GM12878 (cell line): ENCODE measurements around the gene TBX10. TPM values are rescaled to one million over a fixed set of nuclear protein-coding genes. Genes with fewer than 3 reads are reported as not detected.

Experiments used
- BCL11A ChIP-seq: IDR thresholded peaks from 2 replicates; pipeline ENCODE4 v1.6.1; 2011; ENCODE audit warnings: low read depth, low read length
- CHD1 ChIP-seq: IDR thresholded peaks from 2 replicates; pipeline ENCODE4 v1.6.1; 2012; ENCODE audit warnings: low read depth, low read length, improper control_type of control experiment
- CREM ChIP-seq: IDR thresholded peaks from 2 replicates; pipeline ENCODE4 v1.6.1; 2014; ENCODE audit warnings: antibody characterized with exemption, low read depth
- KLF5 ChIP-seq: fragments of 450-650 bp; IDR thresholded peaks from 2 replicates; pipeline ENCODE4 v1.6.1; 2014; ENCODE audit warnings: mild to moderate bottlenecking; ENCODE audit not compliant: partially characterized antibody
- LARP7 ChIP-seq: fragments of 450-650 bp; IDR thresholded peaks from 2 replicates; pipeline ENCODE4 v1.6.1; 2017; ENCODE audit warnings: mild to moderate bottlenecking
- MTA3 ChIP-seq: IDR thresholded peaks from 2 replicates; pipeline ENCODE4 v1.6.1; 2012; ENCODE audit warnings: low read length, inconsistent platforms, borderline replicate concordance
- NFIC ChIP-seq: IDR thresholded peaks from 2 replicates; pipeline ENCODE4 v1.6.1; 2012; ENCODE audit warnings: low read depth, mild to moderate bottlenecking, inconsistent platforms, low read length, moderate library complexity
- PAX8 ChIP-seq: fragments of 450-650 bp; IDR thresholded peaks from 2 replicates; pipeline ENCODE4 v1.6.1; 2017; ENCODE audit warnings: mild to moderate bottlenecking, moderate library complexity
- RAD21 ChIP-seq: IDR thresholded peaks from 2 replicates; pipeline ENCODE4 v1.6.1; 2011; ENCODE audit warnings: mild to moderate bottlenecking, low read depth, low read length, moderate library complexity; ENCODE audit not compliant: insufficient read depth
- RBBP5 ChIP-seq: fragments of 200-600 bp; sonication (generic); conservative IDR thresholded peaks from 2 replicates; pipeline ENCODE4 v1.6.1; 2016
- SREBF1 ChIP-seq: IDR thresholded peaks from 2 replicates; pipeline ENCODE4 v1.6.1; 2012; ENCODE audit warnings: mild to moderate bottlenecking, low read length
- YBX1 ChIP-seq: fragments of 450-650 bp; IDR thresholded peaks from 2 replicates; pipeline ENCODE4 v1.6.1; 2016; ENCODE audit warnings: antibody characterized with exemption
- ZBED1 ChIP-seq: IDR thresholded peaks from 2 replicates; pipeline ENCODE4 v1.6.1; 2016; ENCODE audit warnings: borderline replicate concordance
- polyA plus RNA-seq, 11 experiments: library from polyadenylated mRNA; depleted of rRNA in 4 of 11; unstranded in 6 of 11; stranded (reverse) in 5 of 11; fragments of >200 nt; fragmentation: Nextera tagmentation in 4 of 11; fragmentation: Illumina TruSeq in 1 of 11; extraction: Ambion mirVana in 4 of 11; extraction: Trizol in 1 of 11; gene quantifications; 1 replicate in 1 of 11; 2 replicates in 10 of 11; pipeline versions ENCODE4 v1.2.1 to v1.2.3, GENCODE V29; 2011 to 2016; ENCODE audit warnings: inconsistent platforms in 2 of 11, missing spikeins in 2 of 11, low read depth in 1 of 11
- total RNA-seq, 4 experiments: library from RNA; depleted of rRNA in 3 of 4; stranded (reverse); fragments of >200 nt in 3 of 4; fragmentation: Illumina TruSeq in 1 of 4; extraction: Trizol in 1 of 4; gene quantifications; 2 replicates each; pipeline versions ENCODE4 v1.2.1 to v1.2.3, GENCODE V29; 2013 to 2021
- TF ChIP-seq, protein P1 (sequence below): fragments of 450-650 bp; IDR thresholded peaks from 2 replicates; pipeline ENCODE4 v1.6.1; 2018; ENCODE audit warnings: mild to moderate bottlenecking, low read depth, moderate library complexity; ENCODE audit not compliant: partially characterized antibody
- TF ChIP-seq, protein P2 (sequence below): IDR thresholded peaks from 2 replicates; pipeline ENCODE4 v1.6.1; 2012; ENCODE audit warnings: mild to moderate bottlenecking, low read depth, low read length
- TF ChIP-seq, protein P3 (sequence below): IDR thresholded peaks from 2 replicates; pipeline ENCODE4 v1.6.1; 2011; ENCODE audit warnings: mild to moderate bottlenecking, low read depth, low read length, moderate library complexity; ENCODE audit not compliant: insufficient replicate concordance
- TF ChIP-seq, protein P4 (sequence below): IDR thresholded peaks from 2 replicates; pipeline ENCODE4 v1.6.1; 2011; ENCODE audit warnings: borderline replicate concordance, low read depth, mild to moderate bottlenecking, moderate library complexity, mixed read lengths, low read length; ENCODE audit not compliant: insufficient read depth; ENCODE audit errors: extremely low read length
- TF ChIP-seq, protein P5 (sequence below): fragments of 450-650 bp; IDR thresholded peaks from 2 replicates; pipeline ENCODE4 v1.6.1; 2017; ENCODE audit warnings: low read depth, mild to moderate bottlenecking, moderate library complexity

The TBX10 gene
- total and polyA plus RNA-seq, 10 of the 15 experiments (the other 5 are each of a cell fraction or from before 2014, with no cell fraction given) = 0.10 to 0.44 (median 0.20) TPM; not detected in 4

DNA sequence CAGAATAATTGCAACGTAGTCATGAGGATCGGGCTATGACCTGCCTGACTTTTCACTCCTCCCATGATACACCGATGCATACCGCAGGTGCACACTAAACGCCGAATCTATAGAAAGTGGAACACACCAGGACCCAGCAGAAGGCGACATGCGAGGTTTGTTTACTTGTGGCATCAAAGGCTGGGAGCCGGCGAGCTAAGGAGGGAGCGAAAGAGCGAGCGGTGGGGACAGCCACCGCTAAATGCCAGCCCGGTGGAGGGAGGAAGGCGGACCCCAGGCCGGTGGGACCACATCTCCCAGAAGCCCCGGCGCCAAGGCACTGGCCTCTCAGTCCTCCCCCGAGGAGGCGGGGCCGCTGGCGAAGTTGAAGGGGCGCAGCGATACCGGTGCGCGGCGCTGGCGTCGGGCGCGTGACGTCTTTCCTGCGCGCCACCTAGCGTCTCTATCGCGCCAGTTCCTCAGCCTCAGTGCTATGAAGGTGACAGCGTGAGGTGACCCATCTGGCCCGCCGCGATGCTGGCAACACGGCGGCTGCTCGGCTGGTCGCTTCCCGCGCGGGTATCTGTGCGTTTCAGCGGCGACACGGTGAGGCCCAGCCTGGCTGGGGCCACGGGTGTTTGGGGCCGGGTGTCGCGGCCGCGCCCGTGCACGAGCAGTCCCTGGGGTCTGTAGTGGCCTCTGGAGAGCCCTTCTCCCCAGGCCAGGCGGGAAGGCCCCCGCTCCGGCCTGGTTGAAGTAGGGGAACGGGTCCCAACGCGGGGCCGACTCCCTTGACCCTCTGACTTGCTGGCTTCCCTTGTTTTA lies 32.9 kb downstream of the TBX10 start, which contains the start of gene NDUFV1 (continued):
- TF ChIP-seq, protein P1, sequence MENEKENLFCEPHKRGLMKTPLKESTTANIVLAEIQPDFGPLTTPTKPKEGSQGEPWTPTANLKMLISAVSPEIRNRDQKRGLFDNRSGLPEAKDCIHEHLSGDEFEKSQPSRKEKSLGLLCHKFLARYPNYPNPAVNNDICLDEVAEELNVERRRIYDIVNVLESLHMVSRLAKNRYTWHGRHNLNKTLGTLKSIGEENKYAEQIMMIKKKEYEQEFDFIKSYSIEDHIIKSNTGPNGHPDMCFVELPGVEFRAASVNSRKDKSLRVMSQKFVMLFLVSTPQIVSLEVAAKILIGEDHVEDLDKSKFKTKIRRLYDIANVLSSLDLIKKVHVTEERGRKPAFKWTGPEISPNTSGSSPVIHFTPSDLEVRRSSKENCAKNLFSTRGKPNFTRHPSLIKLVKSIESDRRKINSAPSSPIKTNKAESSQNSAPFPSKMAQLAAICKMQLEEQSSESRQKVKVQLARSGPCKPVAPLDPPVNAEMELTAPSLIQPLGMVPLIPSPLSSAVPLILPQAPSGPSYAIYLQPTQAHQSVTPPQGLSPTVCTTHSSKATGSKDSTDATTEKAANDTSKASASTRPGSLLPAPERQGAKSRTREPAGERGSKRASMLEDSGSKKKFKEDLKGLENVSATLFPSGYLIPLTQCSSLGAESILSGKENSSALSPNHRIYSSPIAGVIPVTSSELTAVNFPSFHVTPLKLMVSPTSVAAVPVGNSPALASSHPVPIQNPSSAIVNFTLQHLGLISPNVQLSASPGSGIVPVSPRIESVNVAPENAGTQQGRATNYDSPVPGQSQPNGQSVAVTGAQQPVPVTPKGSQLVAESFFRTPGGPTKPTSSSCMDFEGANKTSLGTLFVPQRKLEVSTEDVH = no peak
- no peak for TF ChIP-seq RBBP5
- TF ChIP-seq YBX1 = no peak
- TF ChIP-seq ZBED1 = no peak
- TF ChIP-seq, protein P2, sequence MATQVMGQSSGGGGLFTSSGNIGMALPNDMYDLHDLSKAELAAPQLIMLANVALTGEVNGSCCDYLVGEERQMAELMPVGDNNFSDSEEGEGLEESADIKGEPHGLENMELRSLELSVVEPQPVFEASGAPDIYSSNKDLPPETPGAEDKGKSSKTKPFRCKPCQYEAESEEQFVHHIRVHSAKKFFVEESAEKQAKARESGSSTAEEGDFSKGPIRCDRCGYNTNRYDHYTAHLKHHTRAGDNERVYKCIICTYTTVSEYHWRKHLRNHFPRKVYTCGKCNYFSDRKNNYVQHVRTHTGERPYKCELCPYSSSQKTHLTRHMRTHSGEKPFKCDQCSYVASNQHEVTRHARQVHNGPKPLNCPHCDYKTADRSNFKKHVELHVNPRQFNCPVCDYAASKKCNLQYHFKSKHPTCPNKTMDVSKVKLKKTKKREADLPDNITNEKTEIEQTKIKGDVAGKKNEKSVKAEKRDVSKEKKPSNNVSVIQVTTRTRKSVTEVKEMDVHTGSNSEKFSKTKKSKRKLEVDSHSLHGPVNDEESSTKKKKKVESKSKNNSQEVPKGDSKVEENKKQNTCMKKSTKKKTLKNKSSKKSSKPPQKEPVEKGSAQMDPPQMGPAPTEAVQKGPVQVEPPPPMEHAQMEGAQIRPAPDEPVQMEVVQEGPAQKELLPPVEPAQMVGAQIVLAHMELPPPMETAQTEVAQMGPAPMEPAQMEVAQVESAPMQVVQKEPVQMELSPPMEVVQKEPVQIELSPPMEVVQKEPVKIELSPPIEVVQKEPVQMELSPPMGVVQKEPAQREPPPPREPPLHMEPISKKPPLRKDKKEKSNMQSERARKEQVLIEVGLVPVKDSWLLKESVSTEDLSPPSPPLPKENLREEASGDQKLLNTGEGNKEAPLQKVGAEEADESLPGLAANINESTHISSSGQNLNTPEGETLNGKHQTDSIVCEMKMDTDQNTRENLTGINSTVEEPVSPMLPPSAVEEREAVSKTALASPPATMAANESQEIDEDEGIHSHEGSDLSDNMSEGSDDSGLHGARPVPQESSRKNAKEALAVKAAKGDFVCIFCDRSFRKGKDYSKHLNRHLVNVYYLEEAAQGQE = no peak
- TF ChIP-seq MTA3 = no peak
- TF ChIP-seq NFIC = no peak
- 0 out of 2 replicates have a peak, but pooled peaks have one; percentile 26 for TF ChIP-seq RAD21
- no peak for TF ChIP-seq CHD1
- peak; percentile 85 for TF ChIP-seq SREBF1
- TF ChIP-seq, protein P3, sequence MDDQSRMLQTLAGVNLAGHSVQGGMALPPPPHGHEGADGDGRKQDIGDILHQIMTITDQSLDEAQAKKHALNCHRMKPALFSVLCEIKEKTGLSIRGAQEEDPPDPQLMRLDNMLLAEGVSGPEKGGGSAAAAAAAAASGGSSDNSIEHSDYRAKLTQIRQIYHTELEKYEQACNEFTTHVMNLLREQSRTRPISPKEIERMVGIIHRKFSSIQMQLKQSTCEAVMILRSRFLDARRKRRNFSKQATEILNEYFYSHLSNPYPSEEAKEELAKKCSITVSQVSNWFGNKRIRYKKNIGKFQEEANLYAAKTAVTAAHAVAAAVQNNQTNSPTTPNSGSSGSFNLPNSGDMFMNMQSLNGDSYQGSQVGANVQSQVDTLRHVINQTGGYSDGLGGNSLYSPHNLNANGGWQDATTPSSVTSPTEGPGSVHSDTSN = peak; percentile 72
- TF ChIP-seq PAX8 = no peak
- peak; percentile 99 for TF ChIP-seq CREM
- TF ChIP-seq KLF5 = peak; percentile 40
- TF ChIP-seq, protein P4, sequence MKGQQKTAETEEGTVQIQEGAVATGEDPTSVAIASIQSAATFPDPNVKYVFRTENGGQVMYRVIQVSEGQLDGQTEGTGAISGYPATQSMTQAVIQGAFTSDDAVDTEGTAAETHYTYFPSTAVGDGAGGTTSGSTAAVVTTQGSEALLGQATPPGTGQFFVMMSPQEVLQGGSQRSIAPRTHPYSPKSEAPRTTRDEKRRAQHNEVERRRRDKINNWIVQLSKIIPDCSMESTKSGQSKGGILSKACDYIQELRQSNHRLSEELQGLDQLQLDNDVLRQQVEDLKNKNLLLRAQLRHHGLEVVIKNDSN = no peak
- 0 out of 2 replicates have a peak, but pooled peaks have one; percentile 8 for TF ChIP-seq BCL11A
- TF ChIP-seq LARP7 = 0 out of 2 replicates have a peak, but pooled peaks have one; percentile 76
- TF ChIP-seq, protein P5, sequence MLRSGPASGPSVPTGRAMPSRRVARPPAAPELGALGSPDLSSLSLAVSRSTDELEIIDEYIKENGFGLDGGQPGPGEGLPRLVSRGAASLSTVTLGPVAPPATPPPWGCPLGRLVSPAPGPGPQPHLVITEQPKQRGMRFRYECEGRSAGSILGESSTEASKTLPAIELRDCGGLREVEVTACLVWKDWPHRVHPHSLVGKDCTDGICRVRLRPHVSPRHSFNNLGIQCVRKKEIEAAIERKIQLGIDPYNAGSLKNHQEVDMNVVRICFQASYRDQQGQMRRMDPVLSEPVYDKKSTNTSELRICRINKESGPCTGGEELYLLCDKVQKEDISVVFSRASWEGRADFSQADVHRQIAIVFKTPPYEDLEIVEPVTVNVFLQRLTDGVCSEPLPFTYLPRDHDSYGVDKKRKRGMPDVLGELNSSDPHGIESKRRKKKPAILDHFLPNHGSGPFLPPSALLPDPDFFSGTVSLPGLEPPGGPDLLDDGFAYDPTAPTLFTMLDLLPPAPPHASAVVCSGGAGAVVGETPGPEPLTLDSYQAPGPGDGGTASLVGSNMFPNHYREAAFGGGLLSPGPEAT = peak; percentile 89
